ENCODE data around the gene MMP20.

The MMP20 gene

GRCh38 chr11:102591160-102591718, 33.9 kb downstream of the MMP20 start:
- no peak for FAIRE-seq

GRCh38 chr11:102590276-102591049, 34.7 kb downstream of the MMP20 start:
- FAIRE-seq: no peak

- FAIRE-seq: no peak
These were observed 36.1 kb downstream of the MMP20 start for GRCh38 chr11:102589047-102589459.

- FAIRE-seq: no peak
These were observed 37.4 kb downstream of the MMP20 start for GRCh38 chr11:102587722-102588121.

- no peak for FAIRE-seq
These were observed 41.8 kb downstream of the MMP20 start for GRCh38 chr11:102583141-102583873.

GRCh38 chr11:102582140-102582539, 43.0 kb downstream of the MMP20 start:
- FAIRE-seq: no peak

- no peak for FAIRE-seq
These were observed 44.1 kb downstream of the MMP20 start for GRCh38 chr11:102581066-102581465.

- FAIRE-seq: no peak
These were observed 44.8 kb downstream of the MMP20 start for GRCh38 chr11:102580185-102580951.

GRCh38 chr11:102577723-102578122, 47.4 kb downstream of the MMP20 start:
- FAIRE-seq: no peak

GRCh38 chr11:102577182-102577581, 48.0 kb downstream of the MMP20 start:
- FAIRE-seq: no peak

- FAIRE-seq: no peak
These were observed 48.8 kb downstream of the MMP20 start for GRCh38 chr11:102576350-102576749.

GRCh38 chr11:102575012-102575411, 50.1 kb downstream of the MMP20 start:
- FAIRE-seq: no peak

GRCh38 chr11:102573851-102574250, 51.3 kb downstream of the MMP20 start:
- no peak for FAIRE-seq

GRCh38 chr11:102572554-102573220, 52.4 kb downstream of the MMP20 start:
- FAIRE-seq: no peak

GRCh38 chr11:102568851-102569250, 56.3 kb downstream of the MMP20 start:
- FAIRE-seq: no peak

- FAIRE-seq: no peak
These were observed 59.0 kb downstream of the MMP20 start for GRCh38 chr11:102566112-102566511.

- peak; percentile 10 for FAIRE-seq
These were observed 61.0 kb downstream of the MMP20 start for GRCh38 chr11:102564110-102564509.

GRCh38 chr11:102561636-102562035, 63.5 kb downstream of the MMP20 start:
- FAIRE-seq: no peak

- no peak for FAIRE-seq
These were observed 64.5 kb downstream of the MMP20 start for GRCh38 chr11:102560555-102561011.

GRCh38 chr11:102559839-102560238, 65.3 kb downstream of the MMP20 start:
- FAIRE-seq: no peak

- FAIRE-seq: no peak
These were observed 70.0 kb downstream of the MMP20 start for GRCh38 chr11:102555091-102555490.

- FAIRE-seq: no peak
These were observed 71.3 kb downstream of the MMP20 start for GRCh38 chr11:102553835-102554282.

All from colon (tissue), 2 donors.